Measurements from ENCODE around the gene PHGDH. TPM values are rescaled to one million over a fixed set of nuclear protein-coding genes. Genes with fewer than 3 reads are reported as not detected.

Gene PHGDH
- total RNA-seq, 3 donors from 2014 or later (not counting 1 experiment from before 2014, with no cell fraction given), result 1.1 to 6.6 (median 5.8) TPM

GRCh38 chr1:119682141-119682540 is 29.6 kb upstream of the PHGDH start:
- intact Hi-C loops (cut with micrococcal nuclease), result no loop called here
- Mint-ChIP-seq H3K4me1 (no peaks in the 10 kb centered on the region), H3K27ac (no peak overlapping the region), H3K27me3 (ENCODE audit: low read depth in 2 of 2) (peaks cover 4 to 7% of the 10 kb centered on the region in 2 donors), H3K36me3 (no peaks in the 10 kb centered on the region), H3K9me3 (no peaks in the 10 kb centered on the region), H3K4me3 (no peak overlapping the region)
- Histone ChIP-seq H3K27me3 (ENCODE audit: control insufficient read depth, insufficient read depth, low read length) (no peaks in the 10 kb centered on the region), H3K9me3 (ENCODE audit: control insufficient read depth, insufficient read depth, low read length) (no peaks in the 10 kb centered on the region), H3K36me3 (ENCODE audit: control insufficient read depth, insufficient read depth, low read length) (no peaks in the 10 kb centered on the region), H3K4me3 (ENCODE audit: low read length) (no peak overlapping the region), H3K4me1 (ENCODE audit: control insufficient read depth, insufficient read depth, low read length) (no peaks in the 10 kb centered on the region), H3K27ac (ENCODE audit: low read length) (no peak overlapping the region)
- ATAC-seq, result no peak
- no peak for TF ChIP-seq CTCF (IDR thresholded peaks at IDR 0.05)
- DNase-seq, result no peak

- intact Hi-C loops (cut with micrococcal nuclease), result no loop called here
- WGBS (ENCODE audit: insufficient coverage), result 100% methylated on average over 1 of the region's 1 CpG
- Histone ChIP-seq H3K36me3 (ENCODE audit: control insufficient read depth, insufficient read depth, low read length) (no peaks in the 10 kb centered on the region), H3K4me3 (ENCODE audit: low read length) (no peak overlapping the region), H3K4me1 (ENCODE audit: control insufficient read depth, insufficient read depth, low read length) (no peaks in the 10 kb centered on the region), H3K9me3 (ENCODE audit: control insufficient read depth, insufficient read depth, low read length) (no peaks in the 10 kb centered on the region), H3K27ac (ENCODE audit: low read length) (no peak overlapping the region), H3K27me3 (ENCODE audit: control insufficient read depth, insufficient read depth, low read length) (no peaks in the 10 kb centered on the region)
- no peak overlapping the region for H3K4me3 Mint-ChIP-seq
- no peaks in the 10 kb centered on the region for H3K9me3 Mint-ChIP-seq
- peaks cover 10 to 12% of the 10 kb centered on the region in 2 donors for H3K27me3 Mint-ChIP-seq (ENCODE audit: low read depth in 2 of 2)
- no peaks in the 10 kb centered on the region for H3K36me3 Mint-ChIP-seq
- DNase-seq (no peak), ATAC-seq (no peak)
- no peak overlapping the region for H3K27ac Mint-ChIP-seq
- no peak for TF ChIP-seq CTCF (IDR thresholded peaks at IDR 0.05)
- H3K4me1 Mint-ChIP-seq, result no peaks in the 10 kb centered on the region
Observed at GRCh38 chr1:119683893-119684292, 27.8 kb upstream of the PHGDH start.

- ATAC-seq (no peak), DNase-seq (no peak)
- Histone ChIP-seq H3K4me3 (ENCODE audit: low read length) (no peak overlapping the region), H3K27me3 (ENCODE audit: control insufficient read depth, insufficient read depth, low read length) (no peaks in the 10 kb centered on the region), H3K9me3 (ENCODE audit: control insufficient read depth, insufficient read depth, low read length) (no peaks in the 10 kb centered on the region), H3K36me3 (ENCODE audit: control insufficient read depth, insufficient read depth, low read length) (no peaks in the 10 kb centered on the region), H3K27ac (ENCODE audit: low read length) (no peak overlapping the region), H3K4me1 (ENCODE audit: control insufficient read depth, insufficient read depth, low read length) (no peaks in the 10 kb centered on the region)
- intact Hi-C loops (cut with micrococcal nuclease), result no loop called here
- H3K4me3 Mint-ChIP-seq, result no peak overlapping the region
- H3K4me1 Mint-ChIP-seq, result no peaks in the 10 kb centered on the region
- no peaks in the 10 kb centered on the region for H3K9me3 Mint-ChIP-seq
- H3K36me3 Mint-ChIP-seq, result no peaks in the 10 kb centered on the region
- H3K27ac Mint-ChIP-seq, result no peak overlapping the region
- peaks cover 6 to 12% of the 10 kb centered on the region in 2 donors for H3K27me3 Mint-ChIP-seq (ENCODE audit: low read depth in 2 of 2)
- no peak for TF ChIP-seq CTCF (IDR thresholded peaks at IDR 0.05)
- 97% methylated on average over 3 of the region's 3 CpGs for WGBS (ENCODE audit: insufficient coverage)
Observed at GRCh38 chr1:119686661-119687060, 25.1 kb upstream of the PHGDH start.

- H3K27me3 ChIP-seq (ENCODE audit: control insufficient read depth, insufficient read depth, low read length), result no peaks in the 10 kb centered on the region
- Mint-ChIP-seq H3K4me1 (no peaks in the 10 kb centered on the region), H3K9me3 (no peaks in the 10 kb centered on the region), H3K4me3 (no peak overlapping the region), H3K27me3 (ENCODE audit: low read depth in 2 of 2) (peaks cover 6 to 12% of the 10 kb centered on the region in 2 donors), H3K27ac (no peak overlapping the region), H3K36me3 (no peaks in the 10 kb centered on the region)
- no peak for TF ChIP-seq CTCF (IDR thresholded peaks at IDR 0.05)
- H3K27ac ChIP-seq (ENCODE audit: low read length), result no peak overlapping the region
- intact Hi-C loops (cut with micrococcal nuclease), result no loop called here
- no peaks in the 10 kb centered on the region for H3K36me3 ChIP-seq (ENCODE audit: control insufficient read depth, insufficient read depth, low read length)
- no peak for ATAC-seq
- H3K4me3 ChIP-seq (ENCODE audit: low read length), result no peak overlapping the region
- DNase-seq, result no peak
- no peaks in the 10 kb centered on the region for H3K4me1 ChIP-seq (ENCODE audit: control insufficient read depth, insufficient read depth, low read length)
- WGBS (ENCODE audit: insufficient coverage), result 85% methylated on average over 2 of the region's 2 CpGs
- no peaks in the 10 kb centered on the region for H3K9me3 ChIP-seq (ENCODE audit: control insufficient read depth, insufficient read depth, low read length)
Observed at GRCh38 chr1:119687434-119688079, 24.2 kb upstream of the PHGDH start.
